ENCODE data around the gene SLC34A3.

DNA sequence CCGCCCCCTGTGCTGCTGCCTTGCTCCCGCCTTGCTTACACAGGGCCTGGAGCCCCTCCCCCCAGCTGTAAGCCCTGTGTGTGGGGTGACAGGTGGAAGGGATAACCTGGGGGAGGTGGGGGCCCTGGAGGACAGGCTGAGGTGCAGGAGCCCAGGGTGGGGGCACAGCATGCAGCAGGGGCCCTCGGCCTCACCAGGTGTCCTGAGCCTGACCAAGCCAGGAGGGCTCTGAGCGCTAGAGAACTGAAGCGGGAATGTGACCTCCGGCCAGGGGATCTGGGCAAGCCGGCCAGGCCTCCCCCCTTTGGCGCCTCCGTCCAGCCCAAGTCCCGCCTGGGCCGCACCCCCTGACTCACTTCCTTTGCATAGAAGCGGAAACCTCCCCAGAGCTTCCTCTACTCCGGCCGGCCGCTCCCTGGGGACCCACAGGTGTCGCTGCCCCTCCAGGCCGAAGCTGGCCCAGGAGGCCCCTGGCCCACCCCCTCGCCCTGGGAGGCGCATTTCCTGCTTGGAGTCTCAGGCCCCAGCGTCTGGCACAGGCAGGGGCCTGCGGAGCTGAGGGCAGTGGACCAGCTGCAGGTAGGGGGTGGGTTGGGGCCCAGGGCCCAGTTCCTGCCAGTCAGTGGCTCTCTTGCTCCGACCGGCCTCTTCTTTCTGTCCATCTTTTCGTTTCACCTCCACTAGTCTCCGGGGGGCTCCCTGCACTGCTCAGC lies 46.8 kb downstream of the SLC34A3 start, which contains the start of gene TOR4A:
- TF ChIP-seq EZH2 (IDR thresholded peaks at IDR 0.05): no peak
- TF ChIP-seq, protein P1, sequence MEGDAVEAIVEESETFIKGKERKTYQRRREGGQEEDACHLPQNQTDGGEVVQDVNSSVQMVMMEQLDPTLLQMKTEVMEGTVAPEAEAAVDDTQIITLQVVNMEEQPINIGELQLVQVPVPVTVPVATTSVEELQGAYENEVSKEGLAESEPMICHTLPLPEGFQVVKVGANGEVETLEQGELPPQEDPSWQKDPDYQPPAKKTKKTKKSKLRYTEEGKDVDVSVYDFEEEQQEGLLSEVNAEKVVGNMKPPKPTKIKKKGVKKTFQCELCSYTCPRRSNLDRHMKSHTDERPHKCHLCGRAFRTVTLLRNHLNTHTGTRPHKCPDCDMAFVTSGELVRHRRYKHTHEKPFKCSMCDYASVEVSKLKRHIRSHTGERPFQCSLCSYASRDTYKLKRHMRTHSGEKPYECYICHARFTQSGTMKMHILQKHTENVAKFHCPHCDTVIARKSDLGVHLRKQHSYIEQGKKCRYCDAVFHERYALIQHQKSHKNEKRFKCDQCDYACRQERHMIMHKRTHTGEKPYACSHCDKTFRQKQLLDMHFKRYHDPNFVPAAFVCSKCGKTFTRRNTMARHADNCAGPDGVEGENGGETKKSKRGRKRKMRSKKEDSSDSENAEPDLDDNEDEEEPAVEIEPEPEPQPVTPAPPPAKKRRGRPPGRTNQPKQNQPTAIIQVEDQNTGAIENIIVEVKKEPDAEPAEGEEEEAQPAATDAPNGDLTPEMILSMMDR (IDR thresholded peaks at IDR 0.05): no peak

Data from neural progenitor cell (in vitro differentiated cells).